AG09309 (cell line): ENCODE results near the gene PHLDB2.

Experiments
- DNase-seq: peaks from one replicate; pipeline ENCODE4 v3.0.0-alpha.2; 2010; ENCODE audit warnings: low read depth
- H3K4me3 ChIP-seq: 2 replicates; pipeline ENCODE4 v1.5.1; 2011; ENCODE audit warnings: mild to moderate bottlenecking, low read depth, low read length, moderate library complexity; ENCODE audit not compliant: control insufficient read depth
- TF ChIP-seq, protein P1 (sequence below): IDR thresholded peaks from 2 replicates; pipeline ENCODE4 v1.5.1; 2011; ENCODE audit warnings: mild to moderate bottlenecking, low read depth, low read length, inconsistent platforms; ENCODE audit not compliant: insufficient read depth, control insufficient read depth; ENCODE audit errors: missing control alignments

The PHLDB2 gene

DNA sequence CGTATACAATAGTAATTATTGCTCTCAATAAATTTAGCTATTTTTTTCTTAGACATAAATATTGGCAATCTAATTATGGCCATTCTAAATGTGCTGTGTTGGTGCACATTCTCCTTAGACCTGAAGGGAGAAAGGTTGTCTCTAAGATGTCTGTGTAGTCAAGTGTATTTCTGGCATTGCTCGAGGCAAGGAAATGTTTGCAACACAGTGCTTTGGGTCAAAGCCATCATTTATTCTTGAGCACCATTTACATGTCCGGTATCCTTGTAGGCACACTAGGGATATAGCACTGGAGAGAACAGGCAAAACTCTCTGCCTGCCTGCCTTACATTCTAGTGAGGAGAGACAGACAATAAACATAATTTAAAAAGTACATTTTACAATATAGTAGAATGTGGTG, 2.6 kb upstream of the PHLDB2 start:
- TF ChIP-seq, protein P1, sequence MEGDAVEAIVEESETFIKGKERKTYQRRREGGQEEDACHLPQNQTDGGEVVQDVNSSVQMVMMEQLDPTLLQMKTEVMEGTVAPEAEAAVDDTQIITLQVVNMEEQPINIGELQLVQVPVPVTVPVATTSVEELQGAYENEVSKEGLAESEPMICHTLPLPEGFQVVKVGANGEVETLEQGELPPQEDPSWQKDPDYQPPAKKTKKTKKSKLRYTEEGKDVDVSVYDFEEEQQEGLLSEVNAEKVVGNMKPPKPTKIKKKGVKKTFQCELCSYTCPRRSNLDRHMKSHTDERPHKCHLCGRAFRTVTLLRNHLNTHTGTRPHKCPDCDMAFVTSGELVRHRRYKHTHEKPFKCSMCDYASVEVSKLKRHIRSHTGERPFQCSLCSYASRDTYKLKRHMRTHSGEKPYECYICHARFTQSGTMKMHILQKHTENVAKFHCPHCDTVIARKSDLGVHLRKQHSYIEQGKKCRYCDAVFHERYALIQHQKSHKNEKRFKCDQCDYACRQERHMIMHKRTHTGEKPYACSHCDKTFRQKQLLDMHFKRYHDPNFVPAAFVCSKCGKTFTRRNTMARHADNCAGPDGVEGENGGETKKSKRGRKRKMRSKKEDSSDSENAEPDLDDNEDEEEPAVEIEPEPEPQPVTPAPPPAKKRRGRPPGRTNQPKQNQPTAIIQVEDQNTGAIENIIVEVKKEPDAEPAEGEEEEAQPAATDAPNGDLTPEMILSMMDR = no peak
- DNase-seq = no peak

GRCh38 chr3:111857474-111857873, 1.6 kb upstream of the PHLDB2 start:
- TF ChIP-seq, protein P1 = no peak
- H3K4me3 ChIP-seq = no peak overlapping the region

More for the DNA sequence above, 2.6 kb upstream of the PHLDB2 start:
- no peak overlapping the region for H3K4me3 ChIP-seq

DNA sequence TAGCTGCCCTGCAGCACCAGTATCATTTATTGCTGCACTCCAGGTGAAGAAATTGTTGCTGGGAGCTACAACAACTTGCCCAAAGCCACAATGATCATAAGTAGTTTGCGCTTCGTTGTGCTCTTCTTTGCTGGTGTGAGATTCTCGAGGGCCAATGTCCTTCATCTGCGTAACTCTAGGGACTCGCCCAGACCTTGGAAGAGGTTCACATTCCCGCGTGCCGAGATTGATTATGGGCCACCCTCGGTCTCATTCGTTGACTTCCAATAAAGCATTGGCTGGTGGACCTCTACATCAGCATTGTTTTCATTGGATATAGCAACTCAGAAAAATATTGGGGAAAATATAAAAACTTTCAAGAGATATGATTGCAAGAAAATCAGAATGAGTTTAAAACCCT, 423 bp upstream of the PHLDB2 start:
- no peak for DNase-seq
- peak overlapping the region; percentile 87 for H3K4me3 ChIP-seq
- TF ChIP-seq, protein P1 = no peak

More at GRCh38 chr3:111857474-111857873, 1.6 kb upstream of the PHLDB2 start:
- DNase-seq = no peak

- H3K4me3 ChIP-seq = peak overlapping the region; percentile 87
- DNase-seq = peak; percentile 72
- TF ChIP-seq, protein P1 = peak; percentile 58
Measured at GRCh38 chr3:111859974-111860859, 1.2 kb downstream of the PHLDB2 start.

DNA sequence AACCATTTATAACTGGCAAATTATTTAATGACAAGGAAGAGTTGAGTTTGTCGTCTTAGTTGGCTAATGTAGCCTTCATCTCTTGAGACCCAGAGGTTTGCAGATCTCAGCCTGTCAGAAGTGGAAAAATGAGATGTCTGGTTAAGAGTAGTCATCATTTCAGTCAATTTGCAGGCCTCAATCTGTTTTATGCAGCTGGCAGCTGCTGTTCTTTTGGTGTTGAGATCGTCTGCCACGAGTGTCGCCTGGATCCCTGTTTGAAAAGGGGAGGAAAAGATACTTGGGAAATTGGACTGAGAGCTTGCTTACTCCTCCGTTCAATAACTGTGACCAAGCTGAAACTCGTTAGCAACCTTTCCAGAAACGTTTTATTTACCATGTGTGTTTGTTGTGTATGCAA, 2.3 kb downstream of the PHLDB2 start:
- TF ChIP-seq, protein P1 = no peak
- peak overlapping the region; percentile 87 for H3K4me3 ChIP-seq
- DNase-seq = no peak

GRCh38 chr3:111862415-111862814, 3.4 kb downstream of the PHLDB2 start:
- no peak for DNase-seq
- TF ChIP-seq, protein P1 = no peak
- no peak overlapping the region for H3K4me3 ChIP-seq
